Mesothelial cell of epicardium (in vitro differentiated cells): ENCODE measurements around the gene ZPBP. TPM values are rescaled to one million over a fixed set of nuclear protein-coding genes. Genes with fewer than 3 reads are reported as not detected.
A peak's percentile ranks its signal among the peaks of the same experiment; 100 is the strongest.

ENCODE experiments used
- DNase-seq, 2 experiments: peaks; one replicate each; pipeline ENCODE4 v3.0.0; 2021; ENCODE audit warnings: low spot score in 2 of 2; ENCODE audit not compliant: unreplicated experiment in 2 of 2
- H3K27ac Mint-ChIP-seq: 2 replicates; pipeline ENCODE4 v1.8.0; 2021; ENCODE audit warnings: mixed read lengths
- H3K27me3 Mint-ChIP-seq: 2 replicates; pipeline ENCODE4 v1.8.0; 2021; ENCODE audit warnings: low read depth, mixed read lengths
- H3K36me3 Mint-ChIP-seq: 2 replicates; pipeline ENCODE4 v1.8.0; 2021; ENCODE audit warnings: mixed read lengths
- H3K4me1 Mint-ChIP-seq: 2 replicates; pipeline ENCODE4 v1.8.0; 2021; ENCODE audit warnings: mixed read lengths
- H3K4me3 Mint-ChIP-seq: 2 replicates; pipeline ENCODE4 v1.8.0; 2021; ENCODE audit warnings: mild to moderate bottlenecking, moderate library complexity, mixed read lengths
- H3K9me3 Mint-ChIP-seq: 2 replicates; pipeline ENCODE4 v1.8.0; 2021; ENCODE audit warnings: mixed read lengths
- CTCF ChIP-seq: fragments of 200-600 bp; sonication (generic); IDR thresholded peaks from one replicate; pipeline ENCODE4 v1.5.0; 2021; ENCODE audit warnings: antibody characterized with exemption; ENCODE audit not compliant: unreplicated experiment
- total RNA-seq: library from RNA; stranded (reverse); gene quantifications from 3 replicates; pipeline ENCODE4 v1.2.1, GENCODE V29; 2021

ZPBP gene
- not detected in 3 replicates for total RNA-seq

- DNase-seq, result no peak
- H3K27ac Mint-ChIP-seq, result no peak within 1 kb of the TSS
Observed at GRCh38 chr7:50092579-50093491, at the start of gene ZPBP. Gene ZPBP (minus strand): TSS chr7:50093246. CDS start chr7:50093194, 52 bp downstream.

GRCh38 chr7:50142425-50143017 is 49.5 kb upstream of the ZPBP start:
- Mint-ChIP-seq H3K4me3 (no peak overlapping the region), H3K27me3 (peaks cover 14% of the 10 kb centered on the region), H3K27ac (no peak overlapping the region), H3K9me3 (peaks cover 4% of the 10 kb centered on the region), H3K4me1 (no peaks in the 10 kb centered on the region), H3K36me3 (no peaks in the 10 kb centered on the region)
- TF ChIP-seq CTCF, result peak; percentile 89
- DNase-seq, result no peak

More at GRCh38 chr7:50092579-50093491, at the start of gene ZPBP:
- Mint-ChIP-seq H3K4me3 (peak within 1 kb of the TSS; percentile 66), H3K36me3 (no peaks in the 10 kb centered on the region), H3K9me3 (peaks cover 9% of the 10 kb centered on the region), H3K27me3 (no peaks in the 10 kb centered on the region), H3K4me1 (peaks cover 4% of the 10 kb centered on the region)
- TF ChIP-seq CTCF, result peak; percentile 85

GRCh38 chr7:50141854-50142253 is 48.8 kb upstream of the ZPBP start:
- Mint-ChIP-seq H3K27ac (no peak overlapping the region), H3K36me3 (no peaks in the 10 kb centered on the region), H3K9me3 (peaks cover 4% of the 10 kb centered on the region), H3K27me3 (peaks cover 14% of the 10 kb centered on the region), H3K4me1 (no peaks in the 10 kb centered on the region), H3K4me3 (no peak overlapping the region)
- DNase-seq, result no peak
- TF ChIP-seq CTCF, result no peak

GRCh38 chr7:50141131-50141530 is 48.1 kb upstream of the ZPBP start:
- no peak for TF ChIP-seq CTCF
- H3K27ac Mint-ChIP-seq, result no peak overlapping the region
- H3K4me1 Mint-ChIP-seq, result no peaks in the 10 kb centered on the region
- H3K27me3 Mint-ChIP-seq, result peaks cover 10% of the 10 kb centered on the region
- no peak overlapping the region for H3K4me3 Mint-ChIP-seq
- H3K9me3 Mint-ChIP-seq, result peaks cover 4% of the 10 kb centered on the region
- H3K36me3 Mint-ChIP-seq, result no peaks in the 10 kb centered on the region
- no peak for DNase-seq

GRCh38 chr7:50140688-50141087 is 47.6 kb upstream of the ZPBP start:
- TF ChIP-seq CTCF, result no peak
- no peak overlapping the region for H3K4me3 Mint-ChIP-seq
- no peak overlapping the region for H3K27ac Mint-ChIP-seq
- H3K36me3 Mint-ChIP-seq, result no peaks in the 10 kb centered on the region
- DNase-seq, result no peak
- H3K4me1 Mint-ChIP-seq, result no peaks in the 10 kb centered on the region
- H3K9me3 Mint-ChIP-seq, result peaks cover 4% of the 10 kb centered on the region
- H3K27me3 Mint-ChIP-seq, result peaks cover 10% of the 10 kb centered on the region
